NCI-H524 (cell line): ENCODE measurements around the gene HK1.

Experiments
- DNase-seq, 2 experiments: peaks; one replicate each; lab custom pipeline; 2025; lab: John Stamatoyannopoulos, UW

HK1 gene

DNA sequence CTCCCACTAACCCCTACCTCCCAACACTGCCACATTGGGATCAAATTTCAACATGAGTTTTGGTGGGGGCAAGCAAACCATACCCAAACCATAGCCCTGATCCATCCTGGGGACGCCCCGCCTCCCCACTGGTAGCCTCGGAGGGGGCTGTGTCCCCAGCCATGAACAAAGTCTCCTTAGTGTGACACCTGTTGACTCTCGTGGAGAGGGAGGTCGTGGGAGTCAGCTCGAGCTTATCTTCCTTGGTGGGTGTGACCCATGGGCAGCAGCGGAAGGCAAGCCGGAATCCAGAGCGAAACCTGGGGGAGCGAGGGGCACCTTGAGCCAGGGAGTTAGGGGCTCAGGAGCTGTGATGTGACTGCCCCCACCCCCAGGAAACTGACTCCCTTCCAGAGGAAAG, 126.5 kb downstream of the HK1 start:
- DNase-seq: no peak

DNA sequence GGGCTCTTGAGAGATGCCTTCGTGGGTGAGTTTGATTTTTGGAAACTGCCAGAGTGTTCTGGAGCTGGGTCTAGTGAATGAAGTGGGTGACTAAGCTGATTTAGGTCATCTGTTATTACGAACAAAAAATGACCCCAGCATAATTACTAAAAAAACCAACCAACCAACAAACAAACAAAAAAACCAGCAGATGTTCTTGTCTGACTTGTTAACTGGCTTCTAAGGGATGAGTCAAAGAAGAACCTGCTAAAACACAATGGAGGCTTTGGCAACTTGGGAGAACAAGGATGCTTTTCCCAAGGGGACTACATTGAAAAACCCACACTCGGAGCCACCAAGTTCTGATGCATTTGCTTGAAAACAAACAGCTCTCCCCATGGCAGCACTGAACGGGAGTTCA, 126.9 kb downstream of the HK1 start:
- no peak for DNase-seq

DNA sequence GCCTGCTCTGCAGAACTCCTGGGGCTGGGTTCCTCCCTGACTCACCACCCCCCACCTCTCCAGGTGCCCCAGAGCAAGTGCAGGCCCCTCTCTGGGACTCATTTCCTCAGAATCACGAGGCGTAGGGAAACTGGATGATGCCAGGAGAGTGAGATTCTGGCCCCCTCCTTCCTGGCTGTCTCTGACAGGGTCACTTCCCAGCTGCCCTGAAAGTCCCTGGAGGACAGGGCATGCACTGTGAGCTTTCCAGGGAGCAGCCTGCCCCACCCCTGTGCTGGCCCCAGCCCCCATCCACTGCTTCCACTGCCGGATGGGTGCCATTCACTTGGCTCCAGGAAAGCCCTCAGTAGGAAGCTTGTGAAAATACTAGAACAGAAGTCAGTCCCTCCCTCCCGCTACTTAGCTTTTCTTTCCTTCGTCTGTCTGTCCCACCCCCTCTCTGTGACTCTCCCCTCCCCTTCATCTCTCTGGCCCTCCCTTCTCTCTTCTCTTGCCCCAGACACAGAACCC, 128.1 kb downstream of the HK1 start:
- no peak for DNase-seq

DNA sequence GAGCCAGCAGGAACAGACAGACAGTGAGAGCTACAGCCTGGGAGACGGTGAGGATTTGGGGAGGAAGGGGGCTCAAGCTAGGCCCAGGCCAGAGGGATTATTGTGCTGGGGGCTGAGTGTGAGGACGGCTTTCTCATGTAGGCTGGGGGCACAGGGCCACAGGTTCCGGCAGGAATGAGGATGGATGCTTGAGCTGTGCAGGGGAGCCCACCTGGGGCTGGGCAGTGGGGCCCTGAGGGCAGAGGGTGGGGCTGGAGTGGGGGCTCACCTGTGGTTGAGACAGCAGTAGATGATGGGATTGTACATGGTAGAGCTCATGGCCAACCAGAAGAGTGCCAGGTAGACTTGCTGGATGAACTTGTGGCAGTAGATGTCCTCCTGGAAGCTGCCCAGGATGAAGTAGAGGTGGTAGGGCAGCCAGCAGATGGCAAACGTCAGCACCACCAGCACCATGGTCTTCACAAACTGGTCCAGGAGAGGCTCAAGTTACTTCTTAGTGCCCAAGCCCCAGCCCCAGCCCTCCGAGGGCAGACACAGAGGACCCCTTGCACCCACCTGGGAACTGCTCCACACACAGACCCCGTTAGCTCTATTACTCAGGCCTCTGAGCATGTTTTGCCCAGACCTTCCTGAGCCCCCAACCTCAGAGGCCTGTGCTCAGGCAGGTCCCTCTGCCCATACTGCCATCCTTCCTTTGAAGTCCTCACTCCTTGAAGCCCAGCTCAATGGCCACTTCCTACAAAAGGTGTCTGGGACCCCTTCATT, 128.7 kb downstream of the HK1 start:
- DNase-seq: no peak

DNA sequence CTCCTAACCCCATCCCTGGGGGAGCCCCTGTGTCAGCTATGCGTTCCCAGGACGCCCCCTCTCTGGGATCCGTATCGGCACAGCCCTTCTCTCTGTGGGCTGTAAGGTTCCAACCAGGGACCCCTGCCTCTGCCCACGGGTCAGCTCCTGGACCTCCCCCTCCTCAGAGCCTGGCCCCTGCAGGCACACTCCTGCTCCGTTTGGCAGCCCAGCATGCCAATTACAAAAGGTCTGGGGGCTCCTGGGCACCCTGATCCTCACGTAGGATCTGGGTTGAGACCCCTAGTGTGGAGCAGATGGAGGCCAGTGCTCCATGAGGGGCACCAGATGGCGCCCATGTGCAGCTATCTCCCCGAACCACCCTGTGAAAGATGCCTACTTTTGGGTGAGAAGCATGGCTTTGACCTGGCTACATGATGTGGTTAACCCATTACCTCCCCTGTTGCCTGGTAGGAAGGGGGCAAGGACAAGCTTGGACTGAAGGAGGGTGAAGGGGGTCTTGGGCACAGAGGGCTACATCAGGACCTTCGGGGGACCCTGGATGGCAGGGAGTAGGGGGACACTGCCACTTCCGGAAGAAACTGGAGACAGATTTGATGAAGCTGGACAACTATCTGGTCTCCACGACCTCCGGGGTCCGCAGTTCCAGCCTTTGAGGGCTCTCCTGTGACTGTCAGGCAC, 129.5 kb downstream of the HK1 start:
- peak; percentile 3 to 39 for DNase-seq

DNA sequence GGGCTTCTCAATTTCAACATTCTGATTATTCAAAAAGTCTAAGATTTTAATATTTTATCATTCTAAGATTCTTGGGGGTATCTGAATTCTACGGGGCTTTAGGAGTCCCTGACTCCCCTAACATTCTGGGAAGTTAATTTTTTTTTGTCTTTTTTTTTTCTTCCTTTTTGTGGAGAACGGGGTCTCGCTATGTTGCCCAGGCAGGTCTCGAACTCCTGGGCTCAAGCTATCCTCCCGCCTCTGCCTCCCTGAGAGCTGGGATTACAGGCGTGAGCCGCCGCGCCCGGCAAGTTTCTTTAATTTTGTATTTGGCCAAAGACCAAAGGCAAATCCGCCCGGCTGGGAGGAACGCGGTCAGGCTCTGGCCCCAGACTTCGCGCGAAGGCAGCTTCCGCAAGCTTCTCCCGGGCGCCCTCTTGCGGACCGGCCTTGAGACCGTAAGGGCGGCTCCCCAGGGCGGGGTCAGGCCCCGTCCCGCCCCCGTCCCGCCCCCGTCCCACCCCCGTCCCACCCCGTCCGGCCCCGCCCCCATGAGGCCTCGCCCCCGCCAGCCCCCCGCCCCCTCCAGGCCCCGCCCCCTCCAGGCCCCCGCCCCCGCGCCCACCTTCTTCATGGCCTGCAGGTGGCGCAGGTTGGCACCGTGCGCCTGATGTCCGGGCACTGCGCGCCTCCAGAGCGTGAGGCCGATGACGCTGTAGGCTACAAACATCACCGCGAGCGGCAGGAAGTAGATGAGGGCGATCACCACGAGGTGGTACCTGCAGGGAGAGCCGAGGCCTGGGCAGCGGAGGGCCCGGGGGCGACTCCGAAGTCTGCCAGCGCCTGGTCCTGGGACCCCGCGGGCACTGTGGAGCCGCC, 130.3 kb downstream of the HK1 start:
- peak; percentile 60 to 72 for DNase-seq

DNA sequence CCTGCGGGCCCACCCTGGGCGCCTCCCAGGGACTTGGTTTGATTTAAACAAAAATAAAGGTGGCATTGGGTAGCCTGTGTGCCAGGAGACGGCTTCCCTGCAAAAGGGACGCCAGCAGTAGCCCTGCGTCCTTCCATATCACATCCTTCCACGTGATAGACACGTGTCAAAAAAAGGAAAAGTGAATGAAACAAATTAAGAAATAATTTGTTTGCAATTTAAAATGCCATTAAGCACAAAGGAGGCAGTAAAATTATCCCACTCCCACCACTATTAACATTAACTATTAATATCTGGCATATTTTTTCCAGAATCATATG, 130.8 kb downstream of the HK1 start:
- no peak for DNase-seq

DNA sequence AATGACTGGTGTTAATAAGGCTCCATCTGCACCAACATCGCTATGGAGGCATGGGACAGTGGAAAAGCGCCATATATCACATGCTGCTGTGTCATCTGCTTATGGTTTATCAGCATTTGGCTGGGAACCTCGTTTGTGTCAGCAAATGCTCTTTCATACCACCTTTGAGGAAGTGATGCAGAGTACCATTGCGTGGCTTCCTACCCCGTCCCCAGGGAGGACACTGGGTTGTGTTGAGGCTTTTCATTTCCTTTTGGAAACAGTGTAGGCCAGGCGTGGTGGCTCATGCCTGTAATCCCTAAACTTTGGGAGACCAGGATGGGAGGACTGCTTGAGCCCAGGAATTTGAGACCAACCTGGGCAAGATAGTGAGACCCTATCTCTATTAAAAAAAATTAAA, 131.7 kb downstream of the HK1 start:
- DNase-seq: no peak

DNA sequence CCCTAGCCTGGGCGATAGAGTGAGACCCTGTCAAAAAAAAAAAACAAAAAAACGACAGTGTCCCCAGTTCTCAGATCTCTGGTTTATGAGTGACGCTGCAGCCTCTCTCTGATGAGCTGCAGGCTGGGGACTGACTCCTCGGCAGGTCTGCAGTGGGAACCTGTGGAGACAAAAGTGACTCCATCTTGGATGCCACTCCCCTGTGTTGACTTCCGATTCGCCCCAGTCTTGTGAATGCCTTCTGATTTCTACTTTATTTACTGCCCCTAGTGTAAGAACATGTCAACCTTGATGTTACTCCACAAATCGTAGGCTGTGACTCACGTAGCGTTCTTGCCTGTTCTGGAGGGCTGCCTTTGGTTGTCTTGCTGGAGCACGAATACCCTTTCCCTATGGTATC, 132.2 kb downstream of the HK1 start:
- no peak for DNase-seq

DNA sequence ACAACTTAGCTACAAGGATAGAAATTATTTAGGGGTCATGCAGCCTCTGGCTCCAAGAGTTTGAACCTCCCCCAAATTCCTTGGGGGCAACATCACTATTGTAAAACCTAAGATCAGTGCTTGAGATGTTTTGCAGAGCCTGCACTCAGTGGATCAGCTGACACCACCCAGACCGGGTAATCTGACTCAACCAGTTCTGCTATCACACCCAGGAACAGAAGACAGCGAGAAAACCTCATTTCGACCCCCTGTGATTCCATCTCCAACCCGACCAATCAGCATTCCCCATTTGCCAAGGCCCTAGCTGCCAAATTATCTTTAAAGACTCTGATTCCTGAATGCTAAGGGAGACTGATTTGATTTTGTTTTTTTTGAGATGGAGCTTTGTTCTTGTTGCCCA, 133.2 kb downstream of the HK1 start:
- DNase-seq: no peak

DNA sequence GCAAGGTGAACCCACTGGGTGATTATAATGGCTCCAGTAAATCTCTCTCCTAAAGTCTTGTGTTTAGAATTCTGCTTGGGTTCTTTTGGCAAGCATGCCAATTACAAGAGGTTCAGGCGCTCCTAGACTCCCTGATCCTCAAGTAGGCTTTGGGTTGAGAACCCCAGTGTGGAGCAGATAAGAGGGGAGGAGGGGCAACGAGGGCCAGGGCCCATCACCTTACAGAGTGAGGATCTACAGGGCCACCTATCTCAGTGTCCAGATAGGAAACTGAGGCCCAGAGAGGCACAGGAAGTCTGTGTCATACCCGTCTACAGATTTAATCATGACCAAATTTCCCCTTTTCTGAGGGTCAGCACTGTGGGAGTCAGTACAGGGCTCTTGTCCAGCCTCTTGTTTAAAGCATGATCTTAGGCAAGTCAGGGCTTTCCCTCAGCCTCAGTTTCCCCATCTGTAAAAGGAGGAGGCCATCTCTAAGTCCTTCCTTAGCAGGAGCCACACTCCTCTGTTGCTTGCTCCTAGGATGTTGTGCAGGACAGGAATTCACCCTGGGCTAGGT, 134.0 kb downstream of the HK1 start:
- no peak for DNase-seq

DNA sequence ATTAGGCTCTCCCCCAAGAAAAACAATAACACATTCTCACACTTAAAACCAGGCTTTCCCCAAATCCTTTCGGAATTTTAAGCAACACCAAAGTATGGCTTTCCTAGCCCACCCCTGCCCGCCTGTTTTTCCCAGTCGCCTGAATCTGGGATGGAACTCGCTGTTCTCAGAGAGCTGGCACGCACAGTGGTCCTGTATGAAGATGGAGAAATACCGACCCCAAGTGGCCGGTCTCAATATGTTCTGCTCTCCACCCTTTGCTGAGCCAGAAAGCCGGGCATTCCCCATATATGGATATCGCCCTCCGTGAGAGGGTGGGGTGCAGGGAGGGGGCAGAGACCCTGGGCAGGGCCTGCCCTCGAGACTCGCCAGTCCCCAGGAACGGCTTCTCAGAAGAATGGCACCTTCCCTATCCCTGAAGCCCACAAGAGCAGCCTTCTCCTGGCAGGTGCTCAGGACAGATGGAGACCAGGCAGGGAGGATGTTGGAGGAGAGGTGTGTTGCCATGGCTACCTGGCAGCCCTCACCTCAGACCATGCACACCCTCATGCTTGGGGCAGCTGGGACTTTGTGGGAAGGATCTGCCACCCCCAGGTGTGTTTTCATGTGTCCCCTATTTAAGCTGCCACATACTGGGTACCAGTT, 135.0 kb downstream of the HK1 start:
- peak; percentile 44 to 71 for DNase-seq

DNA sequence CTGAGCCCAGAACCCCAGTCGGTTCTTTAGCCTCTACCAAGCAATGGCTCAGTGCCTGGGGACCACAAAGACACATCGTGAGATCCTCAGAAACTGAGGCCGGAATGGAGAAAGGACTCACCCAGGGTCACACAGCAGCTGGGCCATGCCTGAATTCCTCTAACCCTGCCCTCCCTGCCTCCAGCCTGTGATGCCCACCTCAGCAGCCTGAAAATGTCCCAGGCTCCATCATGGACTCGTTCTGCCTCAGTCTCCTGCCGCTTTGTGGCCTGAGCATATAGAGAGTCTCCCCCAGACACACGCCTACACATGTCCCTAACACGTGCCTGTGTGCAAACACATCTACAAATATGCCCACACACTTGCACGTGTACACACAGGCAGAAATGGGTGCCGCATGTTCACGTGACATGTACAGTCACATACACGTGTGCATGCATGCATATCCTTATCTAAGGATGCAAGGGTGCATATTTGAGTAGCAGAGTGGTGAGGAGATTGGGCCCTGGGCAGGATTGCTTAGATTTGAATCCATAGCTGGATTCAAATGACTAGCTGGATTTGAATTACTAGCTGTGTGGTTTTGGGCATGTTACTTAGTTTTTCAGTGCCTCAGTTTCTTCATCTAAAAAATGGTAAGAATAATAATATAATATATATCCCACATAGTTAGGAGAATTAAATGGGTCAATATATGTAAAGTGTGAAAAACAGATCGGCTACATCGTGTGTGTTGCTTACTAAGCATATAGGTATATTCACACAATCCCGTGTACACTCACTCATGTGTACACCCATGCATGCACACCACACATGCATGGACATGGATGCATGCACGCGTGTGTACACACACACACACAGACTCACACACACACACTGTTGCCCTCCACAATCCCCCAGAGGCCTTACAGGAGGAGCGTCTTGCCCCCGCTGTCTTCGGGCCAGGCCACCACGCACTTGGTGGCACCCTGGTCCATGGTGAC, 136.0 kb downstream of the HK1 start:
- DNase-seq: no peak

DNA sequence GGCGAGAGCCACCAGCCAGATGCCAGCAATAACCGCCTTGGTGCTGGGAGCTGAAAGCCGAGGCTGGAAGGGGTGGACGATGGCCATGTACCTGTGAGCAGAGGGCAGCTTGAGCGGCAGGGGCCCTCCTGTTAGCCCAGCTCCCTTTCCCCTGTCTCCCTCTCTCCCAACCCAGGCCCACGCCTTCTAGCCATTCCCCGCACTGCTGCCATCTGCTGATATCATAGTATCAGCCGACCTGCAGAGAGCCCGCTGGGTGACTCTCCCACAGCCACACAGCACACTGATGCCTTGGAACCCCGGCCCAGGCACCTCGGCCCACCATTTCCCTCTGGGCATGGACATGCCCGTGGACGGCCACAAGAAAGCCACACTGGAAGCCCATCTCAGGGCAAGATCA, 136.8 kb downstream of the HK1 start:
- DNase-seq: no peak

DNA sequence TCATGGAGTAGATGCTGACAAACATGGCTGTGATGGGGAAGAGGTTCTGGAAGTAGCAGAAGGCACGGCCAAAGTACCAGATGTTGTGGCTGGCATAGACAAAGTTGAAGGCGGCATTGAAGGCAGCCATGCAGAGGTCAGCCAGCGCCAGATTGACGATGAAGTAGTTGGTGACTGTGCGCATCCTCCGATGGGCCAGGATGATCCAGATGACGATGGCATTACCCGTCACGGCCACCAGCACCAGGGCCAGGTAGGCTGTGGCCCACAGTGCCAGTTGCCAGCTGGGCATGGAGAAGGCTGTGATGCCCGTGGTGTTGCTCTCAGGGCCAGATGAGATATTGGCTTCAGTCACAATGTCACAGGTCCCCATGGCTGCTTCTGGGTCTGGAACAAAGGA, 137.7 kb downstream of the HK1 start:
- DNase-seq: no peak

DNA sequence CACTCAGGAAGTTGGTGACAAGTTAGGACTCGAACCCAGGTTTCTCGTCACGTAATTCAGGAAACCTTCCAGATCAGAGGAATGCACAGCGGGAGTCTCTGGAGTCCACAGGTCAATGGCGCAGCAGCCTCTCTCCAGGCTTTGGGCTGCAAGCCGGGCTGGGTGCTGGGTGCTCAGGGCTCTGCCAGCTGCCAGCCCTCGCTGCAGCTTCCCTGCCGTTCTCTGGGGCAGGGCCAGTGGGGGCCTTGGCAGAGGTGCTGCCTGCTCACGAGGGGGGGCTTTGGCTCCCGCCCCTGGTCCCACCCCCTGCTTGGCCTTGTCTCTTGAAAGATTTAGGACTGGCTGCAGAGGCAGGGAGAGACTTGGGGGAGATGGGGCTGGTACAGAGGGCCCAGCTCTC, 138.4 kb downstream of the HK1 start, which contains the start of gene TACR2:
TACR2 (minus strand) TSS at position 224 of the 400 bp plus-strand sequence. CDS start 595 bp downstream, outside the sequence.
- DNase-seq: no peak

DNA sequence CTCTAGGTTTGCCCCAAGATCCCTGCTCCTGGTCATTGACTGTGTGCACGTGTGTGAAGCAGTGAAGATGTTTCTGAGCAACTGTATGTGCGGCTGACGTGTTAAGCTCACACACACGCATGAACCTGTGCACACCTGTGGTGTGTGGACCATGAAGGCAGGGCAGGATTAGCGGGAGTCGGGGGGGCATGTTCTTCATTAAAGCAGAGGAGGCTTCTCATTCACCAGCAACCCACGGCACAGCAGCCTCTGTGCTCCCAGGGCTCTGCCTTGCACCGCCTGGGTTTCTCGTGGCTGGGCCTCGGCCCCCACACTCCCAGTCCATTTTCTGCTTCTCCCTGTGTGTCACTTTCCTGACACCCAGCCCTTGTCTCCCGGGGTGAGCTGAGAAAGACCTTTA, 139.2 kb downstream of the HK1 start:
- DNase-seq: no peak

DNA sequence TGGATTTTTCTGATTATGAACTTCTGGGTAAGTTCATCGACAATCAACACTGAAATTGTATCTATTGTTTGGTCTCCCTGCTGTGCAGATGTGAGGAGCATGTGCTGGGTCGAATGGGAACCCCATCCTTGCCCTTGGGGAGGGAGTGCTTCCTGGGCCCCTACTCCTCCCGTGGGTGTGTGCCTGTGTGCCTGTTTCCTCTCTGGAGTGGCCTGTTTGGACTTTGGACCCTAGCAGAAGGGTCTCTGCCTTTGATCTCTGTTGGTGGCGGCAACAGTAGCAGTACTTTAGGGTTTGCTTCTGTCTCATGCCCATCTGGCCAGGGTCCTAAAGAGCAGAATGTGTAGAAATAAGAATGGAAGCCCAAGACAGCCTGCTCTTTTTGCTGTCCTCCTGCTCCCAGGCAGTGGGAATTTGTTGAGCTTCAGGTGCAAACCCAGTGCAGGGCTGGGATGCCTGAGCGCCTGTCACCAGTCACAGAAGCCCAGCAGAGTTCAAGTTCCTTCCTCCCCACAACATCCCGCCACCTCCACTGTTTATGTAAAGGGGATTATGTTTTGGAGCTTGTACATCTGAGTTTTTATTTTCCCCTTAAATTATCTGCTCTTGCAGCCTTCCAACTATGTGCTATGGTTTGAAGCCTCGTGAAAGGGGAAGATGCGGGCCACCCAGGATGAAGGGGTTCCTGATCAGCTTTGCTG, 139.9 kb downstream of the HK1 start:
- no peak for DNase-seq

DNA sequence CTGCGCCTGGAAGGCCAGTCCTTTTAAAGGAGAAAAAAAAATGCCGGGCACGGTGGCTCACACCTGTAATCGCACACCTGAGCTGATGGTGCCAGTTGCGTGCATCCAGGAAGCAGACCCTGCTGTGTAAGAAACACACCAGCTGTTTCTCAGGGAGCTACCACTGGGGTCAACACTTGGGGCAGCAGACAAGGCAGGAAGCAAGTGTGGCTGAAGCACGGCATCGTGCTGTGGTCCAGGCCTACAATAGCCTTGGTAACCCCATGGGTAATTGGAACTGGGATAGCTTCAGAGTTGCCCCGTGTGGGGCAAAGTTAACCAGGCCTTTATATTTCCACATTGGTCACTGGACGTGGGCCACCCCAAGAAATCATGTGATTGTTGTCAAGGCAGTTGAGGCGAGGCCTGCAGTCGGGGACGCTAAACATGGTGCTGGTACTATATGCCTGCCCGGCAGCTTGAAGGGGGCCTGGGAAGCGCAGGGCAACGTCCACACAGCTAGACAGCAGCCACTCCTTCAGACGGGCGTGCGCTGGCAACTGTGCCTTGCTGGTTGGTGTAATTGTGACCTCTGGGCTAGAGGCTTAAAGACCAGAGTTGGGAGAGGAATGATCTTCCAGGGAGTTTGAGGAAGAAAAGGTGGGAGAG, 140.9 kb downstream of the HK1 start:
- no peak for DNase-seq

DNA sequence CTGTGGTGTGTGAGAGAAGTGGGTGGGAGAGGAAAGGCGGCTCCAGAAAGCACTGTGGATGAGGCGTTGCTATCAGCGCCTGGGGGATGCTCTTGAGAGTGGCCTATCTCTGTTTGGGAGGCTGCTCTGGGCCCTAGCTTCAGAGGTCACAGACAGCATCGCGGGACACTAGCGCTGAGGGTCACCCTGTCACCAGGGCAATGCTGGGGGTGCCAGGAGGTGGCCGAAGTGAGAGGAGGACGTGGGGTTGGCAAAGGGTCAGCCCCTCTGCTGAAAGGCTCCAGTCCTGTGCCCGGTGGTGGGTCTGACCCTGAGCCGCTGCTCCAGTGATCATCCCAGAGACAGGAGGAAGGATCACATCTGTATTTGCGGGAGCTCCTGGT, 141.4 kb downstream of the HK1 start:
- no peak for DNase-seq
